GM18520 (cell line): ENCODE results near the gene DNAJB8.

ENCODE experiments used
- ATAC-seq: cut with Tn5 transposase; IDR thresholded peaks from one replicate; pipeline ENCODE4 v1.9.1; 2021; ENCODE audit not compliant: unreplicated experiment

DNAJB8 gene

GRCh38 chr3:128466840-128467541 lies at the start of gene DNAJB8:
DNAJB8 (minus strand) TSS chr3:128466890; CDS start chr3:128463245, 3,645 bp downstream.
- ATAC-seq, result no peak

- ATAC-seq, result no peak
Observed at GRCh38 chr3:128515967-128516366, 49.3 kb upstream of the DNAJB8 start.

- no peak for ATAC-seq
Observed at GRCh38 chr3:128508852-128509251, 42.2 kb upstream of the DNAJB8 start.

GRCh38 chr3:128506754-128507153 lies 40.1 kb upstream of the DNAJB8 start:
- ATAC-seq, result no peak

- ATAC-seq, result no peak
Observed at GRCh38 chr3:128505771-128506170, 39.1 kb upstream of the DNAJB8 start.

GRCh38 chr3:128504963-128505730 lies 38.5 kb upstream of the DNAJB8 start:
- ATAC-seq, result no peak

GRCh38 chr3:128504533-128504915 lies 37.8 kb upstream of the DNAJB8 start:
- no peak for ATAC-seq

- ATAC-seq, result no peak
Observed at GRCh38 chr3:128503751-128504532, 37.3 kb upstream of the DNAJB8 start.

- no peak for ATAC-seq
Observed at GRCh38 chr3:128503164-128503651, 36.5 kb upstream of the DNAJB8 start.

- ATAC-seq, result no peak
Observed at GRCh38 chr3:128502712-128503111, 36.0 kb upstream of the DNAJB8 start.

- no peak for ATAC-seq
Observed at GRCh38 chr3:128501431-128501830, 34.7 kb upstream of the DNAJB8 start.

- no peak for ATAC-seq
Observed at GRCh38 chr3:128500556-128500955, 33.9 kb upstream of the DNAJB8 start.

GRCh38 chr3:128499724-128500275 lies 33.1 kb upstream of the DNAJB8 start:
- no peak for ATAC-seq

- ATAC-seq, result no peak
Observed at GRCh38 chr3:128498901-128499530, 32.3 kb upstream of the DNAJB8 start.

- ATAC-seq, result no peak
Observed at GRCh38 chr3:128498127-128498626, 31.5 kb upstream of the DNAJB8 start.

- ATAC-seq, result no peak
Observed at GRCh38 chr3:128497305-128498126, 30.8 kb upstream of the DNAJB8 start.

GRCh38 chr3:128496602-128497304 lies 30.1 kb upstream of the DNAJB8 start:
- no peak for ATAC-seq

- no peak for ATAC-seq
Observed at GRCh38 chr3:128496019-128496601, 29.4 kb upstream of the DNAJB8 start.
